Coronary artery (tissue), 2 donors: Measurements from ENCODE around the gene DUSP2.

ENCODE experiments used
- DNase-seq: peaks from one replicate; pipeline ENCODE4 v3.0.0-alpha.2; 2017; ENCODE audit warnings: low spot score
- H3K27ac ChIP-seq, 2 donors: fragments of 200-600 bp; sonication (generic); one replicate each; pipeline ENCODE4 v1.5.1; 2016 to 2019
- H3K4me3 ChIP-seq: fragments of 200-600 bp; sonication (generic); 2 replicates; pipeline ENCODE4 v1.5.1; 2016; ENCODE audit warnings: mild to moderate bottlenecking, moderate library complexity
- TF ChIP-seq, protein P1 (sequence below): fragments of 200-600 bp; sonication (generic); IDR thresholded peaks from one replicate; pipeline ENCODE4 v1.5.1; 2019; ENCODE audit warnings: antibody characterized with exemption

Gene DUSP2

DNA sequence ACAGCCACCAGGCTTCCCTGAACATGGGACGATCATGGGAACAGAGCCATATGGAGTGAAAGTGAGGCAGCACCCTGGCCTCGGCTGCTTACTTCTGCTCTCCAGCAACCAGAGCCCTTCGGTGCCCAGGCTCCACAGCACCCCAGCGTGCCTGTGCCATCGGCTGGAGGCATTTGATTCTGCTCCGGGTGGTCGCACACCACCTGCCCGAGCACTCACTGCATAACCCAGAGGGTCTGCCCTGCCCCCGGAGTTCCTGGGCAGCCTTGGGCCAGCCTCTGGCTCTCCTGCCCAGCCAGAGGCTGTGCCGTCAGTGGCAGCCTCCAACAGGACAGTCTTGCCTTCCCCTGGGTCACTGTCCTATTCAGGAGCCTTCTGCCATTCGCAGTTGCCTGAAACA lies 10.8 kb downstream of the DUSP2 start:
- DNase-seq, result no peak
- no peak overlapping the region for H3K27ac ChIP-seq
- H3K4me3 ChIP-seq, result no peak overlapping the region
- TF ChIP-seq, protein P1, sequence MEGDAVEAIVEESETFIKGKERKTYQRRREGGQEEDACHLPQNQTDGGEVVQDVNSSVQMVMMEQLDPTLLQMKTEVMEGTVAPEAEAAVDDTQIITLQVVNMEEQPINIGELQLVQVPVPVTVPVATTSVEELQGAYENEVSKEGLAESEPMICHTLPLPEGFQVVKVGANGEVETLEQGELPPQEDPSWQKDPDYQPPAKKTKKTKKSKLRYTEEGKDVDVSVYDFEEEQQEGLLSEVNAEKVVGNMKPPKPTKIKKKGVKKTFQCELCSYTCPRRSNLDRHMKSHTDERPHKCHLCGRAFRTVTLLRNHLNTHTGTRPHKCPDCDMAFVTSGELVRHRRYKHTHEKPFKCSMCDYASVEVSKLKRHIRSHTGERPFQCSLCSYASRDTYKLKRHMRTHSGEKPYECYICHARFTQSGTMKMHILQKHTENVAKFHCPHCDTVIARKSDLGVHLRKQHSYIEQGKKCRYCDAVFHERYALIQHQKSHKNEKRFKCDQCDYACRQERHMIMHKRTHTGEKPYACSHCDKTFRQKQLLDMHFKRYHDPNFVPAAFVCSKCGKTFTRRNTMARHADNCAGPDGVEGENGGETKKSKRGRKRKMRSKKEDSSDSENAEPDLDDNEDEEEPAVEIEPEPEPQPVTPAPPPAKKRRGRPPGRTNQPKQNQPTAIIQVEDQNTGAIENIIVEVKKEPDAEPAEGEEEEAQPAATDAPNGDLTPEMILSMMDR, result no peak

GRCh38 chr2:96131813-96132745 lies 13.2 kb downstream of the DUSP2 start:
- TF ChIP-seq, protein P1, result no peak
- no peak overlapping the region for H3K27ac ChIP-seq
- DNase-seq, result no peak
- H3K4me3 ChIP-seq, result no peak overlapping the region

DNA sequence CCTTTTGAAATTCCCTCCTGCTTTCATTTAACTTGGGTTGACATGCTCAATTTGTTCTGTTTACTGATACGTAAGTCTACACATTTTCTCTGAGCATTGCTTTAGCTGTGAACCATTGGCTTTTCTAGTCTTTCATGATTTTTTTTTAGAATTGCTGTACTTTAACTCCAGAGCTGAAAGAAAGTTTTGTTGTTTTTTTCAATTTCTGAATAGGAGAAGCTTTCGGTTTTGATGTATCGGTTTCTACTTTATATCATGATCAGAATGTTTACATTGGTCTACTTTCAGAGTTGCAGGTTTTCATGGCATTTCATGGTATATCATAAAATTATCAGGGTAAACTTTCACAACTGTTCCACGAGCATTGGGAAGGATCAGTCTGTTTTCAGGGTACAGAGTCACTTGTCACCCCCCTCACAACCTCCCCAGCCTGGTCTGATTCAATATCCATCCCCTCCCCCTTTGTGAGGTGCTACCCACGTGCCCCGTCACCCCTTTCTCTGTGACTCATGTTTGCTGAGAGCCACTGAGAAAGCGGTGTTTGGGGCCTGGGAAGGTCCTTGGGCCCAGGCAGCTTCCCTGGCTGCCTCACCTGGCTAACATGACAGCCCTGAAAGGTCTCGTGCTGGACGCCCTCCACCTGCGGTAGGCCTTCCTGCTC lies 14.0 kb downstream of the DUSP2 start:
- no peak for DNase-seq
- TF ChIP-seq, protein P1, result no peak
- Histone ChIP-seq H3K27ac (no peak overlapping the region), H3K4me3 (no peak overlapping the region)

GRCh38 chr2:96130483-96130882 lies 14.8 kb downstream of the DUSP2 start:
- Histone ChIP-seq H3K27ac (no peak overlapping the region), H3K4me3 (no peak overlapping the region)
- DNase-seq, result no peak
- TF ChIP-seq, protein P1, result no peak

- no peak for DNase-seq
- Histone ChIP-seq H3K4me3 (no peak overlapping the region), H3K27ac (no peak overlapping the region)
- TF ChIP-seq, protein P1, result no peak
Measured at GRCh38 chr2:96129528-96130120, 15.6 kb downstream of the DUSP2 start.

DNA sequence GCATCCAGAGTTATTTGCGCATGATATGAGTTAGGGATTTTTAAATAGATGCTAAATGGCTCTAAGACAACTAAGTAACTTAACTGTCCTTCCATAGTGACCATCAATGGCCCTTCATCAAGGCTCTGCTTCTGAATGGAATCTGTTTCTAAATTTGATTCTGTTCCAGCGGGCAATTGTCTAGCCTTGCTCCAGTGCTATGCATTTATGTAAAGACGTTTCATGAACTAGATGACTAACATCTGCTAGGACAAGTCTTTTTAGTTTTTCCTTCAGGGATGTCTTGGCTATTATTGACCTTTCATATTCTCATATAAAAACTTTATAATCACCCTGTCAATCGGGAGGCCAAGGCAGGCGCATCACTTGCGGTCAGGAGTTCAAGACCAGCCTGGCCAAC lies 16.8 kb downstream of the DUSP2 start:
- H3K27ac ChIP-seq, result no peak overlapping the region
- TF ChIP-seq, protein P1, result no peak
- no peak overlapping the region for H3K4me3 ChIP-seq
- no peak for DNase-seq
